Keratinocyte (primary cell): Measurements from ENCODE around the gene SPECC1. TPM values are rescaled to one million over a fixed set of nuclear protein-coding genes. Genes with fewer than 3 reads are reported as not detected.
A peak's percentile ranks its signal among the peaks of the same experiment; 100 is the strongest.

Experiments
- DNase-seq: peaks from one replicate; pipeline ENCODE4 v3.0.0-alpha.2; 2011; ENCODE audit warnings: low read depth, missing footprints, low spot score
- FAIRE-seq: peaks from 2 replicates; lab custom pipeline; 2011; peaks lifted over from hg19 to GRCh38; lab: Jason Lieb, UNC
- H2AFZ ChIP-seq: 2 replicates; pipeline ENCODE4 v1.6.0; 2012; ENCODE audit warnings: low read length, control low read depth, inconsistent platforms; ENCODE audit not compliant: control insufficient read depth
- H3K27ac ChIP-seq: 2 replicates; pipeline ENCODE4 v1.5.1; 2011; ENCODE audit warnings: low read length; ENCODE audit not compliant: control insufficient read depth, insufficient read depth
- H3K27me3 ChIP-seq: 3 replicates; pipeline ENCODE4 v1.6.0; 2011; ENCODE audit warnings: low read length; ENCODE audit not compliant: control insufficient read depth, insufficient read depth; ENCODE audit errors: extremely low read depth
- H3K36me3 ChIP-seq, 2 experiments: 2 replicates in 1 of 2; 3 replicates in 1 of 2; pipeline ENCODE4 v1.5.1; 2011; ENCODE audit warnings: low read length in 2 of 2, mild to moderate bottlenecking in 1 of 2; ENCODE audit not compliant: control insufficient read depth in 2 of 2, insufficient read depth in 2 of 2; ENCODE audit errors: extremely low read depth in 1 of 2
- H3K4me1 ChIP-seq: 3 replicates; pipeline ENCODE4 v1.5.1; 2011; ENCODE audit warnings: low read length; ENCODE audit not compliant: control insufficient read depth, insufficient read depth; ENCODE audit errors: extremely low read depth
- H3K4me2 ChIP-seq: 3 replicates; pipeline ENCODE4 v1.6.0; 2011; ENCODE audit warnings: low read depth, low read length; ENCODE audit not compliant: control insufficient read depth, insufficient read depth; ENCODE audit errors: extremely low read depth
- H3K4me3 ChIP-seq, 3 experiments: fragments of 200-600 bp in 1 of 3; sonication (generic) in 1 of 3; 2 replicates in 2 of 3; 3 replicates in 1 of 3; pipeline ENCODE4 v1.5.1; 2011 to 2016; ENCODE audit warnings: low read length in 3 of 3, mild to moderate bottlenecking in 3 of 3, control low read depth in 2 of 3, inconsistent platforms in 1 of 3, low read depth in 1 of 3, mixed read lengths in 1 of 3, mixed run types in 1 of 3, moderate library complexity in 1 of 3; ENCODE audit not compliant: control insufficient read depth in 2 of 3, insufficient read depth in 2 of 3; ENCODE audit errors: extremely low read depth in 1 of 3
- H3K79me2 ChIP-seq: 2 replicates; pipeline ENCODE4 v1.6.0; 2012; ENCODE audit warnings: low read length; ENCODE audit not compliant: control insufficient read depth, insufficient read depth
- H3K9ac ChIP-seq: 3 replicates; pipeline ENCODE4 v1.6.0; 2011; ENCODE audit warnings: low read length; ENCODE audit not compliant: control insufficient read depth, insufficient read depth; ENCODE audit errors: extremely low read depth
- H3K9me1 ChIP-seq: 3 replicates; pipeline ENCODE4 v1.6.0; 2011; ENCODE audit warnings: low read length; ENCODE audit not compliant: control insufficient read depth, insufficient read depth; ENCODE audit errors: extremely low read depth
- H3K9me3 ChIP-seq: 2 replicates; pipeline ENCODE4 v1.5.1; 2012; ENCODE audit warnings: low read depth, low read length; ENCODE audit not compliant: control insufficient read depth
- H4K20me1 ChIP-seq: 3 replicates; pipeline ENCODE4 v1.6.0; 2011; ENCODE audit warnings: low read length; ENCODE audit not compliant: control insufficient read depth, insufficient read depth; ENCODE audit errors: extremely low read depth
- CTCF ChIP-seq, 3 experiments: IDR thresholded peaks in 1 of 3; conservative IDR thresholded peaks in 1 of 3; optimal IDR thresholded peaks in 1 of 3; 2 replicates in 2 of 3; 3 replicates in 1 of 3; pipeline versions ENCODE3 to v1.5.1; 2011; ENCODE audit warnings: low read length in 3 of 3, mild to moderate bottlenecking in 3 of 3, moderate library complexity in 2 of 3, control low read depth in 1 of 3, inconsistent platforms in 1 of 3; ENCODE audit not compliant: insufficient read depth in 2 of 3; ENCODE audit errors: extremely low read depth in 1 of 3
- EZH2 ChIP-seq: IDR thresholded peaks from one replicate; pipeline ENCODE4 v1.6.1; 2012; ENCODE audit warnings: inconsistent platforms, mild to moderate bottlenecking, low read length, moderate library complexity
- dilution Hi-C: fragments of 300-500 bp; cut with MboI; formaldehyde crosslinking; loops from one replicate; pipeline ENCODE4 v1.7.0; 2020; ENCODE audit warnings: low sequenced_read_pairs; ENCODE audit not compliant: extremely low pct_ligation_motif_present
- polyA plus RNA-seq, 5 experiments: library from polyadenylated mRNA; depleted of rRNA in 3 of 5; stranded (reverse) in 3 of 5; stranded (forward) in 1 of 5; unstranded in 1 of 5; fragments of >200 nt; gene quantifications; 1 replicate in 1 of 5; 2 replicates in 3 of 5; 3 replicates in 1 of 5; pipeline versions ENCODE4 v1.2.1 to v1.2.3, GENCODE V29; 2011 to 2012; ENCODE audit warnings: missing spikeins in 2 of 5, low read depth in 1 of 5, low replicate concordance in 1 of 5

Gene SPECC1
- polyA plus RNA-seq, 1 donor (not counting 4 experiments of a cell fraction or from before 2014, with no cell fraction given) = 20.9 TPM

DNA sequence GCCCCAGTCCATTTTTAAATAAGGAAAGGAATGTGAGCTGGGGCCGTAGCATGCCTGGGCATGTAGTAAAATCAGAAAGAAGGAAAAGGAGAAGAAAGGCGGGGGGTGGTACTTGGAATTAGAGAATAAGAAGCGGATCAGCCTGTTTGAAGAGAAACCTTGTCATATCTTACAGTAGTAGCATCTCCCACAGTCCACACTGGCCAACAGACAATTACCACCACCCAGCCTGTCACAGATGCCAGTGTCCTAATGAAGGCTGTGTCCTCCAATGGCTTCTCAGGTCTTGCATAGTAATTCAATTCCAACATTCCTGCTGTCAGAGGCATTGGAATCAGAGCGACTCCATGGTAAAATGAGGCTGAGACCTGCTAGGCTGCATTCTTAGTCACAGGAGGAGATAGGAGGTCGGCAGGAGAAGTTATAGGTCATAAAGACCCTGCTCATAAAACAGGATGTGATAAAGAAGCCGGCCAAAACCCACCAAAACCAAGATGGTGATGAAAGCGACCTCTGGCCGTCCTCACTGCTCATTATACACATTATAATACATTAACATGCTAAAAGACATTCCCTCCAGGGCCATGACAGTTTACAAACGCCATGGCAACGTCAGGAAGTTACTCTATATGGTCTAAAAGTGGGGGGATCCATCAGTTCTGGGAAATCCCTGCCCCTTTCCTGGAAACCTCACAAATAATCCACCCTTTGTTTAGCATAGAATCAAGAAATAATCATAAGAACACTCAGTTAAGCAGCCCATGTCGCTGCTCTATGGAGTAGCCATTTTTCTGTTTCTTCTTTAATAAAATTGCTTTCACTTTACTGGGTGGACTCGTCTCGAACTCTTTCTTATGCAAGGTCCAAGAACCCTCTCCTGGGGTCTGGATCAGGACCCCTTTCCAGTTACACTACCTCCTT, 22.0 kb upstream of the SPECC1 start:
- H3K27me3 ChIP-seq = no peaks in the 10 kb centered on the region
- dilution Hi-C loops = no loop called here
- TF ChIP-seq EZH2 (no peak), CTCF (optimal IDR thresholded peaks at IDR 0.05 in 1 of 3, IDR thresholded peaks at IDR 0.05 in 1 of 3, conservative IDR thresholded peaks at IDR 0.05 in 1 of 3; ENCODE audit: extremely low read depth in 1 of 3, insufficient read depth in 2 of 3, low read length in 3 of 3) (no peak)
- DNase-seq = no peak
- H3K27ac ChIP-seq = no peak overlapping the region
- no peaks in the 10 kb centered on the region for H3K4me1 ChIP-seq
- H3K9ac ChIP-seq = no peak overlapping the region
- no peak for FAIRE-seq
- no peak overlapping the region for H3K4me2 ChIP-seq
- no peaks in the 10 kb centered on the region for H3K79me2 ChIP-seq
- no peak overlapping the region for H3K4me3 ChIP-seq
- peak overlapping the region; percentile 43 for H2AFZ ChIP-seq
- H3K36me3 ChIP-seq = no peaks in the 10 kb centered on the region
- H3K9me3 ChIP-seq = no peaks in the 10 kb centered on the region
- no peaks in the 10 kb centered on the region for H4K20me1 ChIP-seq
- no peaks in the 10 kb centered on the region for H3K9me1 ChIP-seq

DNA sequence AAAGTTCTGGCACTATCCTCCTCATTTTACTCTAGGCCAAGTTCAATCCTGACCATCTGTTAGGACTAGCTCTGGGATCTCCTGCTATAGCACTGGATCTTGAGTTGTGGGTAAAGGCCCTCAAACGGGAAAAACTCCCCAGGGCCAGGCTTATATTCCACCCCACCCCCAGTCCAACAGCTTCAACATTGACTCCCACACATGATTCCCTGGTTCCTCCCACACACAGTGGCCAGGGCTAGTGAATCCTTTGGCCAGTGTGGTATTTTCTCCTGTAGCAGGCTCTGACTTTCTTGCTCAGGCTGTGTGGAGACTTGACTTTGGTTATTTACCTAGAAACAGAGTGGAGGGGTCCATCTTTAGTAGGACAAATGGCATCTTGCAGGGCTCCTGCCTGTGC, 21.3 kb upstream of the SPECC1 start:
- H2AFZ ChIP-seq = no peak overlapping the region
- H3K36me3 ChIP-seq = no peaks in the 10 kb centered on the region
- no peaks in the 10 kb centered on the region for H3K4me1 ChIP-seq
- no peak overlapping the region for H3K4me3 ChIP-seq
- FAIRE-seq (no peak), DNase-seq (no peak)
- H3K79me2 ChIP-seq = no peaks in the 10 kb centered on the region
- dilution Hi-C loops = no loop called here
- no peak for TF ChIP-seq CTCF (optimal IDR thresholded peaks at IDR 0.05 in 1 of 3, IDR thresholded peaks at IDR 0.05 in 1 of 3, conservative IDR thresholded peaks at IDR 0.05 in 1 of 3; ENCODE audit: extremely low read depth in 1 of 3, insufficient read depth in 2 of 3, low read length in 3 of 3)
- TF ChIP-seq EZH2 = no peak
- no peaks in the 10 kb centered on the region for H3K9me1 ChIP-seq
- no peak overlapping the region for H3K27ac ChIP-seq
- no peaks in the 10 kb centered on the region for H3K27me3 ChIP-seq
- no peak overlapping the region for H3K9ac ChIP-seq
- no peaks in the 10 kb centered on the region for H4K20me1 ChIP-seq
- no peaks in the 10 kb centered on the region for H3K9me3 ChIP-seq
- H3K4me2 ChIP-seq = no peak overlapping the region
